Stimulated activated naive CD8-positive, alpha-beta T cell treated with anti-CD3 and anti-CD28 coated beads, Interleukin-15, amount 100 ng/mL, for 72 hours (primary cell): ENCODE data around the gene TPI1.
"Not testable (repeated sequence)": the region's sequence is repeated elsewhere in the genome, so short reads cannot be mapped to it uniquely, and the experiment has no call there.

Experiments used
- ATAC-seq: fragments of 150-1000 bp; cut with Tn5 transposase; 2 replicates; pipeline ENCODE4 v1.10.0; 2021; ENCODE audit warnings: mild to moderate bottlenecking, moderate library complexity
- DNase-seq, 2 donors: peaks; one replicate each; pipeline ENCODE4 v3.0.0; 2021 to 2022
- H3K27ac Mint-ChIP-seq, 2 donors: one replicate each; pipeline ENCODE4 v1.8.0; 2022; ENCODE audit warnings: mild to moderate bottlenecking in 2 of 2, mixed read lengths in 2 of 2, moderate library complexity in 2 of 2
- H3K27me3 Mint-ChIP-seq: one replicate; pipeline ENCODE4 v1.8.0; 2022; ENCODE audit warnings: mixed read lengths
- H3K4me1 Mint-ChIP-seq: one replicate; pipeline ENCODE4 v1.8.0; 2022; ENCODE audit warnings: mild to moderate bottlenecking, mixed read lengths
- H3K4me3 Mint-ChIP-seq, 2 donors: one replicate each; pipeline ENCODE4 v1.8.0; 2022; ENCODE audit warnings: mild to moderate bottlenecking in 2 of 2, mixed read lengths in 2 of 2, moderate library complexity in 1 of 2
- H3K9me3 Mint-ChIP-seq, 2 donors: one replicate each; pipeline ENCODE4 v1.8.0; 2022; ENCODE audit warnings: mixed read lengths in 2 of 2

Gene TPI1

GRCh38 chr12:6851921-6852650 lies 15.2 kb upstream of the TPI1 start, which contains the start of gene USP5:
Gene USP5, plus strand, starts transcription at chr12:6852150. Its CDS starts 30 bp downstream, at chr12:6852180.
- DNase-seq: peak; percentile 97 to 99
- peak; percentile 86 for ATAC-seq
- H3K4me3 Mint-ChIP-seq: peak within 1 kb of the TSS; percentile 92 to 97
- H3K4me1 Mint-ChIP-seq: peaks cover 38% of the 10 kb centered on the region
- no peaks in the 10 kb centered on the region for H3K9me3 Mint-ChIP-seq
- no peaks in the 10 kb centered on the region for H3K27me3 Mint-ChIP-seq
- H3K27ac Mint-ChIP-seq: peak within 1 kb of the TSS; percentile 99

GRCh38 chr12:6852651-6853354 lies 14.5 kb upstream of the TPI1 start:
- H3K4me1 Mint-ChIP-seq: peaks cover 38% of the 10 kb centered on the region
- H3K27me3 Mint-ChIP-seq: no peaks in the 10 kb centered on the region
- H3K9me3 Mint-ChIP-seq: no peaks in the 10 kb centered on the region
- H3K27ac Mint-ChIP-seq: peak overlapping the region; percentile 96 to 99
- peak overlapping the region; percentile 92 to 97 for H3K4me3 Mint-ChIP-seq
- ATAC-seq (peak; percentile 2), DNase-seq (peak; percentile 40 to 68)

GRCh38 chr12:6853626-6854025 lies 13.7 kb upstream of the TPI1 start:
- Mint-ChIP-seq H3K27ac (peak overlapping the region in 1 of 2 donors; percentile 39), H3K4me3 (peak overlapping the region; percentile 92 to 97), H3K4me1 (peaks cover 38% of the 10 kb centered on the region), H3K9me3 (no peaks in the 10 kb centered on the region), H3K27me3 (no peaks in the 10 kb centered on the region)
- ATAC-seq: no peak
- no peak for DNase-seq

- no peaks in the 10 kb centered on the region for H3K27me3 Mint-ChIP-seq
- no peaks in the 10 kb centered on the region for H3K9me3 Mint-ChIP-seq
- peak overlapping the region in 1 of 2 donors; percentile 63 for H3K27ac Mint-ChIP-seq
These were observed 13.3 kb upstream of the TPI1 start for GRCh38 chr12:6854036-6854435.

GRCh38 chr12:6855322-6855721 lies 12.0 kb upstream of the TPI1 start:
- no peak overlapping the region for H3K4me3 Mint-ChIP-seq
- DNase-seq: no peak
- no peak for ATAC-seq
- no peaks in the 10 kb centered on the region for H3K9me3 Mint-ChIP-seq
- H3K4me1 Mint-ChIP-seq: peaks cover 23% of the 10 kb centered on the region
- no peak overlapping the region for H3K27ac Mint-ChIP-seq
- no peaks in the 10 kb centered on the region for H3K27me3 Mint-ChIP-seq

More at GRCh38 chr12:6854036-6854435, 13.3 kb upstream of the TPI1 start:
- Mint-ChIP-seq H3K4me3 (peak overlapping the region in 1 of 2 donors; percentile 97), H3K4me1 (peaks cover 36% of the 10 kb centered on the region)
- DNase-seq (no peak), ATAC-seq (no peak)

GRCh38 chr12:6858799-6859198 lies 8.5 kb upstream of the TPI1 start:
- DNase-seq (no peak), ATAC-seq (no peak)
- Mint-ChIP-seq H3K27me3 (no peaks in the 10 kb centered on the region), H3K27ac (no peak overlapping the region), H3K4me1 (peaks cover 8% of the 10 kb centered on the region), H3K9me3 (no peaks in the 10 kb centered on the region), H3K4me3 (no peak overlapping the region)

GRCh38 chr12:6860116-6860515 lies 7.2 kb upstream of the TPI1 start:
- ATAC-seq (no peak), DNase-seq (no peak)
- Mint-ChIP-seq H3K4me3 (no peak overlapping the region), H3K9me3 (no peaks in the 10 kb centered on the region), H3K27me3 (no peaks in the 10 kb centered on the region), H3K27ac (no peak overlapping the region), H3K4me1 (no peaks in the 10 kb centered on the region)

GRCh38 chr12:6860942-6861341 lies 6.4 kb upstream of the TPI1 start:
- DNase-seq: no peak
- Mint-ChIP-seq H3K4me1 (peaks cover 5% of the 10 kb centered on the region), H3K9me3 (no peaks in the 10 kb centered on the region), H3K27ac (no peak overlapping the region), H3K27me3 (no peaks in the 10 kb centered on the region), H3K4me3 (no peak overlapping the region)
- no peak for ATAC-seq

- H3K27me3 Mint-ChIP-seq: no peaks in the 10 kb centered on the region
- H3K4me1 Mint-ChIP-seq: peaks cover 9% of the 10 kb centered on the region
- no peak for ATAC-seq
- no peak overlapping the region for H3K27ac Mint-ChIP-seq
- no peak for DNase-seq
- H3K9me3 Mint-ChIP-seq: no peaks in the 10 kb centered on the region
- H3K4me3 Mint-ChIP-seq: no peak overlapping the region
These were observed 5.9 kb upstream of the TPI1 start for GRCh38 chr12:6861391-6861790.

- ATAC-seq (no peak), DNase-seq (no peak)
- no peak overlapping the region for H3K4me3 Mint-ChIP-seq
These were observed 4.3 kb upstream of the TPI1 start for GRCh38 chr12:6863033-6863432.

GRCh38 chr12:6863586-6864321 lies 3.6 kb upstream of the TPI1 start:
- H3K27ac Mint-ChIP-seq: no peak overlapping the region
- no peak overlapping the region for H3K4me3 Mint-ChIP-seq
- ATAC-seq (no peak), DNase-seq (no peak)
- peaks cover 21% of the 10 kb centered on the region for H3K4me1 Mint-ChIP-seq
- no peaks in the 10 kb centered on the region for H3K9me3 Mint-ChIP-seq
- H3K27me3 Mint-ChIP-seq: no peaks in the 10 kb centered on the region

More at GRCh38 chr12:6863033-6863432, 4.3 kb upstream of the TPI1 start:
- Mint-ChIP-seq H3K27ac (no peak overlapping the region), H3K9me3 (no peaks in the 10 kb centered on the region), H3K4me1 (peaks cover 15% of the 10 kb centered on the region), H3K27me3 (no peaks in the 10 kb centered on the region)

- H3K9me3 Mint-ChIP-seq, ATAC-seq, DNase-seq, H3K27ac Mint-ChIP-seq, H3K4me3 Mint-ChIP-seq, H3K27me3 Mint-ChIP-seq: not testable (repeated sequence)
- H3K4me1 Mint-ChIP-seq: peaks cover 36% of the 10 kb centered on the region
These were observed 2.0 kb upstream of the TPI1 start for GRCh38 chr12:6865307-6865706.

- Mint-ChIP-seq H3K27me3 (no peaks in the 10 kb centered on the region), H3K9me3 (no peaks in the 10 kb centered on the region), H3K4me1 (peaks cover 47% of the 10 kb centered on the region), H3K27ac (peak overlapping the region in 1 of 2 donors; percentile 2), H3K4me3 (peak overlapping the region; percentile 96)
- ATAC-seq (no peak), DNase-seq (peak in 1 of 2 donors; percentile 18)
These were observed 990 bp upstream of the TPI1 start for GRCh38 chr12:6866163-6866919.

- Mint-ChIP-seq H3K27me3 (no peaks in the 10 kb centered on the region), H3K4me3 (peak overlapping the region; percentile 96), H3K4me1 (peaks cover 53% of the 10 kb centered on the region), H3K27ac (peak overlapping the region; percentile 94 to 98), H3K9me3 (no peaks in the 10 kb centered on the region)
- peak; percentile 10 for ATAC-seq
- DNase-seq: peak in 1 of 2 donors; percentile 11
These were observed 365 bp upstream of the TPI1 start for GRCh38 chr12:6866920-6867412.
